Osteoblast (primary cell): Measurements from ENCODE around the gene SNUPN. TPM values are rescaled to one million over a fixed set of nuclear protein-coding genes. Genes with fewer than 3 reads are reported as not detected.

Source experiments
- DNase-seq: peaks from one replicate; pipeline ENCODE4 v3.0.0; 2011; ENCODE audit warnings: low spot score, mixed read lengths; ENCODE audit not compliant: insufficient read length; ENCODE audit errors: missing footprints
- H2AFZ ChIP-seq: 2 replicates; pipeline ENCODE4 v1.6.0; 2011; ENCODE audit warnings: mild to moderate bottlenecking, low read length
- H3K27ac ChIP-seq: 2 replicates; pipeline ENCODE4 v1.5.1; 2011; ENCODE audit warnings: mild to moderate bottlenecking, low read depth, low read length, moderate library complexity
- H3K27me3 ChIP-seq: 2 replicates; pipeline ENCODE4 v1.6.0; 2012; ENCODE audit warnings: mild to moderate bottlenecking, control low read depth, inconsistent platforms, low read length, moderate library complexity; ENCODE audit not compliant: insufficient read depth
- H3K36me3 ChIP-seq: 2 replicates; pipeline ENCODE4 v1.5.1; 2011; ENCODE audit warnings: mild to moderate bottlenecking, low read length, control low read depth, moderate library complexity; ENCODE audit not compliant: insufficient read depth
- H3K4me1 ChIP-seq: 2 replicates; pipeline ENCODE4 v1.5.1; 2011; ENCODE audit warnings: mild to moderate bottlenecking, low read length, control low read depth, moderate library complexity; ENCODE audit not compliant: insufficient read depth
- H3K4me2 ChIP-seq: 2 replicates; pipeline ENCODE4 v1.6.0; 2011; ENCODE audit warnings: mild to moderate bottlenecking, low read length; ENCODE audit not compliant: insufficient read depth
- H3K4me3 ChIP-seq: fragments of 200-600 bp; sonication (generic); 3 replicates; pipeline ENCODE4 v1.5.1; 2012; ENCODE audit warnings: mild to moderate bottlenecking, low read length, inconsistent platforms; ENCODE audit not compliant: insufficient read depth
- H3K79me2 ChIP-seq: 2 replicates; pipeline ENCODE4 v1.6.0; 2012; ENCODE audit warnings: mild to moderate bottlenecking, low read length, control low read depth, inconsistent platforms; ENCODE audit not compliant: insufficient read depth
- H3K9me3 ChIP-seq: 2 replicates; pipeline ENCODE4 v1.5.1; 2011; ENCODE audit warnings: low read depth, low read length, control low read depth
- H4K20me1 ChIP-seq: 2 replicates; pipeline ENCODE4 v1.6.0; 2012; ENCODE audit warnings: mild to moderate bottlenecking, low read length, control low read depth; ENCODE audit not compliant: insufficient read depth
- total RNA-seq: library from RNA; depleted of rRNA; stranded (reverse); fragments of >200 nt; gene quantifications from 2 replicates; pipeline ENCODE4 v1.2.3, GENCODE V29; 2012
- TF ChIP-seq, protein P1 (sequence below): IDR thresholded peaks from 2 replicates; pipeline ENCODE4 v1.5.1; 2011; ENCODE audit warnings: mild to moderate bottlenecking, low read depth, low read length, moderate library complexity; ENCODE audit errors: extremely low read depth

The SNUPN gene
- total RNA-seq, 1 donor, result 30.4 TPM

- Histone ChIP-seq H4K20me1 (peaks cover 18% of the 10 kb centered on the region), H3K9me3 (no peaks in the 10 kb centered on the region), H3K4me2 (no peak overlapping the region), H3K36me3 (peaks cover 17% of the 10 kb centered on the region), H3K79me2 (peaks cover 45% of the 10 kb centered on the region), H3K4me1 (peaks cover 42% of the 10 kb centered on the region), H2AFZ (no peak overlapping the region), H3K4me3 (no peak overlapping the region), H3K27ac (no peak overlapping the region), H3K27me3 (no peaks in the 10 kb centered on the region)
- TF ChIP-seq, protein P1, sequence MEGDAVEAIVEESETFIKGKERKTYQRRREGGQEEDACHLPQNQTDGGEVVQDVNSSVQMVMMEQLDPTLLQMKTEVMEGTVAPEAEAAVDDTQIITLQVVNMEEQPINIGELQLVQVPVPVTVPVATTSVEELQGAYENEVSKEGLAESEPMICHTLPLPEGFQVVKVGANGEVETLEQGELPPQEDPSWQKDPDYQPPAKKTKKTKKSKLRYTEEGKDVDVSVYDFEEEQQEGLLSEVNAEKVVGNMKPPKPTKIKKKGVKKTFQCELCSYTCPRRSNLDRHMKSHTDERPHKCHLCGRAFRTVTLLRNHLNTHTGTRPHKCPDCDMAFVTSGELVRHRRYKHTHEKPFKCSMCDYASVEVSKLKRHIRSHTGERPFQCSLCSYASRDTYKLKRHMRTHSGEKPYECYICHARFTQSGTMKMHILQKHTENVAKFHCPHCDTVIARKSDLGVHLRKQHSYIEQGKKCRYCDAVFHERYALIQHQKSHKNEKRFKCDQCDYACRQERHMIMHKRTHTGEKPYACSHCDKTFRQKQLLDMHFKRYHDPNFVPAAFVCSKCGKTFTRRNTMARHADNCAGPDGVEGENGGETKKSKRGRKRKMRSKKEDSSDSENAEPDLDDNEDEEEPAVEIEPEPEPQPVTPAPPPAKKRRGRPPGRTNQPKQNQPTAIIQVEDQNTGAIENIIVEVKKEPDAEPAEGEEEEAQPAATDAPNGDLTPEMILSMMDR, result no peak
- DNase-seq, result peak; percentile 15
Observed at GRCh38 chr15:75662823-75663519, 37.4 kb upstream of the SNUPN start.

- Histone ChIP-seq H3K9me3 (no peaks in the 10 kb centered on the region), H3K27ac (peak overlapping the region; percentile 96), H3K4me3 (peak overlapping the region; percentile 59), H3K79me2 (peaks cover 53% of the 10 kb centered on the region), H3K4me2 (peak overlapping the region; percentile 82), H3K4me1 (peaks cover 32% of the 10 kb centered on the region), H4K20me1 (peaks cover 27% of the 10 kb centered on the region), H3K36me3 (peaks cover 27% of the 10 kb centered on the region), H3K27me3 (no peaks in the 10 kb centered on the region), H2AFZ (no peak overlapping the region)
- DNase-seq, result no peak
- TF ChIP-seq, protein P1, result no peak
Observed at GRCh38 chr15:75661756-75662140, 36.2 kb upstream of the SNUPN start.

DNA sequence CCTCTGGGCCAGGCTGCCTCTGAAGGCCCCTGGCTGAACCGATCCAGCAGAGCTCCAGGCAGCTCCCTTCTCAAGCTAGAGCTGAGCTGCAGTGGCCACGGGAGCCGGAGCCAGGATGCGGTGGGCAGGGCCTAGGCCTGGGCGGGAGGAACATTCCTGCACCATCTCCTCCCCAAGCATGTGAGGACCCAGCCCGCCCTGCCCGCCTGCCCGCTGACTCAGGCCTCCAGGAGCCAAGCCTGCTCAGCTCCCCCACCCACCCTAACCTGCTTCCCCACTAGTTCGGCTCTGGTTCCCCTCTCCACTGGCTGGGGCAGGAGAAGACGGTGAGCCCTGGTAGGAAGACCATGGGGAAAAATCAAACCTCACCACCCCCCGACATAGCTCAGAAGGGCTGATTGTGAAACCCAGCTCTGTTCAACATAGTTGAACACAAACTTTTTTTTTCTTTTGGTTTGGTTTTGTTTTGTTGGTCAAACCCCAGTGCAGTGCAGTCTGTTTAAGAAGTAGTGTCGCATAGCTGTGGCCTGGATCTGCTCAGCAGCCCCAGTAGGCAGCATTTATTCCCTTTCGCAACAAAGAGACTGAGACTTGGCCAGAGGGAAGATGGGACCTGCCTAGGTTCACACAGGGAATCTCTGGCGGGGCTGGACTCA is 35.7 kb upstream of the SNUPN start:
- Histone ChIP-seq H3K4me1 (peaks cover 27% of the 10 kb centered on the region), H3K4me2 (peak overlapping the region; percentile 82), H4K20me1 (peaks cover 32% of the 10 kb centered on the region), H3K79me2 (peaks cover 58% of the 10 kb centered on the region), H3K27ac (peak overlapping the region; percentile 96), H3K4me3 (peak overlapping the region; percentile 59), H3K36me3 (peaks cover 32% of the 10 kb centered on the region), H2AFZ (peak overlapping the region; percentile 45), H3K27me3 (no peaks in the 10 kb centered on the region), H3K9me3 (no peaks in the 10 kb centered on the region)
- peak; percentile 99 for DNase-seq
- TF ChIP-seq, protein P1, result no peak

- H2AFZ ChIP-seq, result no peak overlapping the region
- H3K36me3 ChIP-seq, result peaks cover 42% of the 10 kb centered on the region
- H3K4me1 ChIP-seq, result peaks cover 20% of the 10 kb centered on the region
- H3K79me2 ChIP-seq, result peaks cover 70% of the 10 kb centered on the region
- peak; percentile 86 for DNase-seq
- H3K9me3 ChIP-seq, result no peaks in the 10 kb centered on the region
- H3K27ac ChIP-seq, result peak overlapping the region; percentile 96
- peaks cover 43% of the 10 kb centered on the region for H4K20me1 ChIP-seq
- TF ChIP-seq, protein P1, result no peak
- no peaks in the 10 kb centered on the region for H3K27me3 ChIP-seq
- no peak overlapping the region for H3K4me2 ChIP-seq
- H3K4me3 ChIP-seq, result no peak overlapping the region
Observed at GRCh38 chr15:75659928-75660645, 34.6 kb upstream of the SNUPN start.
